Parathyroid adenoma (tissue), 2 donors: ENCODE results near the gene AQP12A.
"Not testable (repeated sequence)": the region's sequence is repeated elsewhere in the genome, so short reads cannot be mapped to it uniquely, and the experiment has no call there.

Experiments
- H2AFZ ChIP-seq: fragments of 300-600 bp; sonication (generic); one replicate; pipeline ENCODE4 v1.7.0; 2017; ENCODE audit warnings: antibody characterized with exemption, mild to moderate bottlenecking
- H3K27ac ChIP-seq: fragments of 300-600 bp; sonication (generic); one replicate; pipeline ENCODE4 v1.7.0; 2017
- H3K27me3 ChIP-seq: fragments of 300-600 bp; sonication (generic); one replicate; pipeline ENCODE4 v1.7.0; 2017; ENCODE audit warnings: low read length; ENCODE audit not compliant: control insufficient read depth, insufficient read depth
- H3K36me3 ChIP-seq: fragments of 300-600 bp; sonication (generic); one replicate; pipeline ENCODE4 v1.7.0; 2017; ENCODE audit warnings: low read length; ENCODE audit not compliant: control insufficient read depth, insufficient read depth
- H3K4me1 ChIP-seq: fragments of 300-600 bp; sonication (generic); one replicate; pipeline ENCODE4 v1.7.0; 2017; ENCODE audit warnings: control low read depth
- H3K4me2 ChIP-seq: fragments of 300-600 bp; sonication (generic); one replicate; pipeline ENCODE4 v1.7.0; 2017; ENCODE audit warnings: low read length
- H3K4me3 ChIP-seq: fragments of 300-600 bp; sonication (generic); one replicate; pipeline ENCODE4 v1.7.0; 2017; ENCODE audit warnings: low read depth, low read length
- H3K79me2 ChIP-seq: fragments of 300-600 bp; sonication (generic); one replicate; pipeline ENCODE4 v1.7.0; 2017; ENCODE audit warnings: control low read depth
- H3K9ac ChIP-seq: fragments of 300-600 bp; sonication (generic); one replicate; pipeline ENCODE4 v1.7.0; 2017; ENCODE audit warnings: mild to moderate bottlenecking
- H3K9me3 ChIP-seq: fragments of 300-600 bp; sonication (generic); one replicate; pipeline ENCODE4 v1.7.0; 2017; ENCODE audit warnings: low read length; ENCODE audit not compliant: control insufficient read depth
- TF ChIP-seq, protein P1 (sequence below): fragments of 300-600 bp; sonication (generic); IDR thresholded peaks from one replicate; pipeline ENCODE4 v1.7.0; 2017; ENCODE audit warnings: antibody characterized with exemption, mild to moderate bottlenecking
- donor health status: primary hyperparathyroidism.

AQP12A gene

DNA sequence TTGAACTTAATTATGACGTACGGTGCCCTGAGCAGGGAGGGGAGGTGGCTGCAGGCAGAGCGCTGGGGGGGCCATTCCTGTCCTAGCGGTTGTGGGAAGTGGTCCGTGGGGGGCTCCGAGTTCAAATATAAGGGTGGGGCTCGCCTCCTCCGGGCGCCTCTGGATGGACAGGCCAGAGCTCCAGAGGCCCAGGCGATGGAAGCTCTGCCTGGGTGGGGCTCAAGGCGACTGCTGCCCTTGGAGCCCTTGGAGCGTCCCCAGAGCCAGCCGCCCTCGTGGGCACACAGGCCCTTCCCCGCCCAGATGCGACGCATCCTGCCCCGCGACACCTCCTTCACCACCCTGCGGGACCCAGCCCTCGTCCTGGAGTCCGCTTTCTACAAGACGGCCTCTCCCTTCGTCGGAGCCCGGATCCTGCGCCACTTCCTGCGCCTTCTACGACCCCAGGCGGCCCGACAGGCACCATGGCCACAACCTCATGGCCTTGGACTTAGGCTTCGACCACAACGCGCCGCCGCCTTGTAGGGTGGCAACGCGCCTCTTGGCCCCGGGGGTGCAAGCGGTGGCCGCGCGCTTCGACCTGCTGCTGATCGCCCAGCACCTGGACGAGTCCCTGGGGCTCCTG lies 19.5 kb upstream of the AQP12A start:
- Histone ChIP-seq H3K4me2 (no peak overlapping the region), H3K9ac (no peak overlapping the region), H3K79me2 (no peaks in the 10 kb centered on the region), H3K4me3 (peak overlapping the region; percentile 5), H3K9me3 (no peaks in the 10 kb centered on the region), H3K27me3 (no peaks in the 10 kb centered on the region), H3K4me1 (no peaks in the 10 kb centered on the region), H3K36me3 (no peaks in the 10 kb centered on the region), H3K27ac (no peak overlapping the region), H2AFZ (no peak overlapping the region)
- TF ChIP-seq, protein P1, sequence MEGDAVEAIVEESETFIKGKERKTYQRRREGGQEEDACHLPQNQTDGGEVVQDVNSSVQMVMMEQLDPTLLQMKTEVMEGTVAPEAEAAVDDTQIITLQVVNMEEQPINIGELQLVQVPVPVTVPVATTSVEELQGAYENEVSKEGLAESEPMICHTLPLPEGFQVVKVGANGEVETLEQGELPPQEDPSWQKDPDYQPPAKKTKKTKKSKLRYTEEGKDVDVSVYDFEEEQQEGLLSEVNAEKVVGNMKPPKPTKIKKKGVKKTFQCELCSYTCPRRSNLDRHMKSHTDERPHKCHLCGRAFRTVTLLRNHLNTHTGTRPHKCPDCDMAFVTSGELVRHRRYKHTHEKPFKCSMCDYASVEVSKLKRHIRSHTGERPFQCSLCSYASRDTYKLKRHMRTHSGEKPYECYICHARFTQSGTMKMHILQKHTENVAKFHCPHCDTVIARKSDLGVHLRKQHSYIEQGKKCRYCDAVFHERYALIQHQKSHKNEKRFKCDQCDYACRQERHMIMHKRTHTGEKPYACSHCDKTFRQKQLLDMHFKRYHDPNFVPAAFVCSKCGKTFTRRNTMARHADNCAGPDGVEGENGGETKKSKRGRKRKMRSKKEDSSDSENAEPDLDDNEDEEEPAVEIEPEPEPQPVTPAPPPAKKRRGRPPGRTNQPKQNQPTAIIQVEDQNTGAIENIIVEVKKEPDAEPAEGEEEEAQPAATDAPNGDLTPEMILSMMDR = no peak

DNA sequence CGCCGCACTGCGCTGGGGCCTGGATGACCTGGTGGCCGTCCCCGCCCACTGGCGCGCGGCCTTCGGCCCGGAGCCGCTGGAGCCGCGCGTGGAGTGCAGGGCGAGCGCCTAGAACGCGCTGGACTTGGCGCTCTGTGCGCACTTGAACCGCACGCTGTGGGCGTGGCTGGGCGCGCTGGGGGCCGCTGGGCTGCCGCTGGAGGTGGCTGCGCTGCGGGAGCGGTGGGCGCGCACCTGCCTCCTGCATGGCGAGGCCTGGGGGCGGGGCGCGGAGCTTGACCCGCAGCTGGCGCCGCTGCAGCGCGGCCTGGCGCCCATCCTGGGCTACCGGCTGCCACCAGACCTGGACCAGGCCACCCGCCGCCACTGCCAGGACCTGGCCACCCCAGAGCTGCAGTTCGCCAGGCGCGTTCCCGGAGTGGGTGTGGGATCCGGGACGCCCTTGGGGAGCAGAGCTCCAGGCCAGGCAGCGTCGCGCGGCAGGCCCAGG lies 18.9 kb upstream of the AQP12A start:
- Histone ChIP-seq H3K36me3 (no peaks in the 10 kb centered on the region), H3K9ac (no peak overlapping the region), H3K27ac (no peak overlapping the region), H3K79me2 (no peaks in the 10 kb centered on the region), H3K27me3 (no peaks in the 10 kb centered on the region), H2AFZ (no peak overlapping the region), H3K9me3 (no peaks in the 10 kb centered on the region), H3K4me1 (no peaks in the 10 kb centered on the region), H3K4me3 (peak overlapping the region; percentile 5), H3K4me2 (no peak overlapping the region)
- TF ChIP-seq, protein P1 = no peak

DNA sequence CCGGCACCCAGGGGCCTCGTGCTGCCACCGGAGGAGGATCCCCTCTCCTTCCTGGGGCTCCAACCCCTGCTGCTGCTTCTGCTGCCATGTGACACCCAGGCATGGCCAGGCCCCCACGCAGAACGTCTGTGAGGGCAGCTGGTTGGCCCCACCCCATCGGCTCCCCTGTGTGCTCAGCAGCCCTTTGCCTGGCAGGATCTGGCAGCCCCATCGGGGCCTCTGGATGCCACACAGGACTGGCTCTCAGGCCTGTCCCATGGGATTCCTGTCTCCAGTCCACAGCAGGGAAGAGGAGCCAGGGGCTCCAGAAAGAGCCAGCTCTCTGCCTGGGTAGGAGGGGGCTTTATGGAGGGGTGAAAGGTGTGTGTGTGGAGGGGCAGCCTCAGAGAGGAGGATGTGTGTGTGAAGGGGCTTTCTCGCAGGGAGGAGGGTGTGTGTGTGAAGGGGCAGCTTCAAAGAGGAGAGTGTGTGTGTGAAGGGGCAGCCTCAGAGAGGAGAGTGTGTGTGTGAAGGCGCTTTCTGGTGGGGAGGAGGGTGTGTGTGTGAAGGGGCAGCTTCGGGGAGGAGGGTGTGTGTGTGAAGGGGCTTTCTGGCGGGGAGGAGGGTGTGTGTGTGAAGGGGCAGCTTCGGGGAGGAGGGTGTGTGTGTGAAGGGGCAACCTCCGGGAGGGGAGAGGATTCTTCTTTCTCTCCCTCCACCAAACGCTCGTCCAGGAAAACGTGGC lies 17.0 kb upstream of the AQP12A start:
- H3K27me3 ChIP-seq, H3K4me2 ChIP-seq, H3K4me3 ChIP-seq, H2AFZ ChIP-seq, H3K27ac ChIP-seq, H3K4me1 ChIP-seq, H3K9me3 ChIP-seq, H3K36me3 ChIP-seq, H3K79me2 ChIP-seq, H3K9ac ChIP-seq: not testable (repeated sequence)

DNA sequence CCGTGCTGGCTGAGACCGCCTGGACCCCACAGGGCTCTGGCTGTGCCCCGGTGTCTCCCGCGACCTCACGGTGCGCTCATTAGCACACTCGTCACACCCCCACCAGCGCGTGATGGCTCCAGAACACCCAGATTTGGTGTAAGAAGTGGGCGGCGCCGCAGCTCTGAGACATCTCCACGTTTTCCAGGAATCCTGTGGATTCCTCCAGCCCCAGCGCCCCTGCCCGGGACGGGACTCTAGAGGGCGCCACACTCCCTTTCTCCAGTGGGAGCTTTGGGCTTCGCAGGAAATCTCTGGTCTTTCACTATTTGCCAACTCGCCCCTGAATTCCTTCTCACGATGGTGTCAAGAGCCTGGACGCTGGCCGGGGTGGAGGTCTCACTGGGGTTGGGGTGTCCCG lies 16.3 kb upstream of the AQP12A start:
- not testable (repeated sequence) for H3K9me3 ChIP-seq, H3K4me1 ChIP-seq, H3K27ac ChIP-seq, H3K36me3 ChIP-seq, H3K27me3 ChIP-seq, H3K9ac ChIP-seq, H3K79me2 ChIP-seq, H3K4me3 ChIP-seq, H3K4me2 ChIP-seq, H2AFZ ChIP-seq

DNA sequence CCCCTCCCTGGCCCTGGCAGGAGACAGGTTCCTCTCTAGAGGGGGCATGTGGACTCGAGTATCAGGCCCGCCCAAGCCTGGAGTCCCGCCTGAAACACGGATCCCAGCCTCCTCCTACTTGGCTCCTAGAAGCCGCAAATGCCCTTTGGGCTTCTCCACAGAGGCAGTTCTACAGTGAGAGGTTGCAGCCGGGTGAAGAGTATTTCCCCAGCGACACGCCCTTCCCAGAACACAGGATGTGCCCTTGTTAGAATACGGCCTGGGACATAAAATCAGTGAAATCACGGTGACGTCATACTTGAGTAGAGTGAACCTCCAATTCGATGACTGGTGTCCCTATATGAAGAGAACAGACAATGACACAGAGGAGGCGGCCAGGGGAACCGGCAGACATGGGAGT lies 13.6 kb upstream of the AQP12A start:
- H3K9ac ChIP-seq = not testable (repeated sequence)

DNA sequence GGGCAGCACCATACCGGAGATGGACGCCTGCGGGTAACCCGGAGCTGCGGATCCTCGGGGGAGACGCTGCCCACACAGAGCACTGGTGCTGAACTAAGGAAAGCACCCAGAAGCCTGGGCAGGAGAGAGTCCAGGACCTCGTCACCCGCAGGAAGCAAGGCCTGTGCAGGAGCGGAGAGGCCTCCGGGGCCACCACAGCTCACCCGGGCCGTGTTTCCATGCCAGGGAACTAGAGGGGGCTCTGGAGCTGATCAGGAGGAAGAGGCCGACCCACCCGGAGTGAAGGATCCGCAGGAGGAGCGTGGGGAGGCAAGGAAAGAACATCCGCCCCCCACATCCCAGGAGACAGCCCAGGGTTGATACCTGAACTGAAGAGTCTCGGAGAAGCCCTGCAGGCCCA lies 12.8 kb upstream of the AQP12A start:
- H3K4me2 ChIP-seq, H2AFZ ChIP-seq, H3K36me3 ChIP-seq, H3K27me3 ChIP-seq, H3K9ac ChIP-seq, H3K9me3 ChIP-seq, H3K27ac ChIP-seq, H3K79me2 ChIP-seq, H3K4me3 ChIP-seq, H3K4me1 ChIP-seq: not testable (repeated sequence)

More for the DNA sequence above, 13.6 kb upstream of the AQP12A start:
- H3K4me3 ChIP-seq, H2AFZ ChIP-seq, H3K4me2 ChIP-seq, H3K79me2 ChIP-seq, H3K27ac ChIP-seq, H3K27me3 ChIP-seq, H3K4me1 ChIP-seq, H3K9me3 ChIP-seq, H3K36me3 ChIP-seq: not testable (repeated sequence)

DNA sequence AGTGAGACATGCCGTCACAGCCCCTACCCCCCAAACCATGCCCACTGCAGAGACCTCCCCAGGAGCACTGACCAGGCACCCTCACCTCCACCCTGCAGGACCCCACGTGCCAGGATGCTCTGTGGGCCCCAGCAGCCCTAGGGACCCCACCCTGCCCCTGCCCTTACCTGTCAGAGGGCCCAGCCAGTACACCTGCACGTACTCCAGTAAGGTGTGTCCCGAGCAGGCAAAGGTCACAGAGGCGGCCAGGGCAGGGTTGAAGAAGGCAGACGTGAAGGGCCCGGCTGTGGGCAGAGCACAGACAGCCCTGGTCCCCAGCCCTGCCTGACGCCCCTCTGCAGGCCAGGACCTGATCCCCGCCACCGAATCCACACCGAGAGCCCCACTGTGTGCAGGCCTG lies 11.5 kb upstream of the AQP12A start:
- H3K9ac ChIP-seq, H3K27ac ChIP-seq, H3K79me2 ChIP-seq, H2AFZ ChIP-seq, H3K4me3 ChIP-seq, H3K9me3 ChIP-seq, H3K4me1 ChIP-seq, H3K27me3 ChIP-seq, H3K4me2 ChIP-seq, H3K36me3 ChIP-seq: not testable (repeated sequence)

DNA sequence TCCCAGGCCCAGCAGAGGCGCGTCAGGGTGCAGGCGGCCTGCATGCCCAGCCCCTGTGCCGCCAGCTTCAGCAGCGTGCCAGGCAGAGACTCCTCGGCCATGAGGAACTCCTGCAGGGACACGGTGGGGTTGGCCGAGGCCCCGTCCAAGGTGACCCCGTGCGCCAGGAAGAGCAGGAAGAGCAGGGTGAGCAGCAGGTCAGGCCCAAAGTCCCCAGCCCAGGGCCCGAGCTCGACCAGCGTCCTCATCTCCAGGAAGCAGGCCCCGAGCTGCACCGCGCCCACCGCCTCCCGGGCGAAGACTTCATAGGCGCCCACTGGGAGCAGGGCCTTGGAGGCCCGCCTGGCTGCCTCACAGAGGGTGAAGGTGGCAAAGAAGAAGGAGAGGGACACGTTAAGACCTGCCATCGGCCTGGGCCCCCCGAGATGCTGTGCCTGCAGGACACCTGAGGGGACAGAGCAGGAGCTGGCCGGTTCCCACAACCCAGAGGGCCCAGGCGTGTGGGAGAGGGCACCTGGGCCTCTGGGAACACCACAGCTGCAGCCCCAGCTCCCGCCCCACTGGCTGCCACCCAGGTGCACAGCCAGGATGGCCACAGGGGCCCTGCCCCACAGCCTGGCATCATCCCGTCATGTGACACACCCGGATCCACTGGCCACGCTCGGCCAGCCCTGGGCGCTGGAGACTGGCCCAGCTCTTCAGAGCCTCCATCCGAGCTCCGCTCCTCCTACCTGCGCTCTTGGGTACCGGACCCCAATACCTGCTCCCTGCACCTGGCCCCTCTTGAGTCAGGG lies 9.0 kb upstream of the AQP12A start, which contains the start of gene AQP12B:
Gene AQP12B (minus strand): TSS at position 455 of the 794 bp plus-strand sequence. CDS start 48 bp downstream, at position 407.
- not testable (repeated sequence) for H3K9me3 ChIP-seq, H3K4me1 ChIP-seq, H3K4me2 ChIP-seq, H3K4me3 ChIP-seq, H2AFZ ChIP-seq, H3K36me3 ChIP-seq, H3K27me3 ChIP-seq, H3K9ac ChIP-seq, H3K27ac ChIP-seq, H3K79me2 ChIP-seq
